Skin of body (tissue), 2 donors: ENCODE measurements around the gene AGPS. TPM values are rescaled to one million over a fixed set of nuclear protein-coding genes. Genes with fewer than 3 reads are reported as not detected.
A peak's percentile ranks its signal among the peaks of the same experiment; 100 is the strongest.

Experiments used
- DNase-seq: peaks from one replicate; lab custom pipeline; 2025; lab: John Stamatoyannopoulos, UW
- total RNA-seq: library from RNA; depleted of rRNA; stranded (reverse); fragments of >200 nt; gene quantifications from one replicate; pipeline ENCODE4 v1.2.3, GENCODE V29; 2014

AGPS gene
- total RNA-seq, 1 donor from 2014 or later = 29.6 TPM

DNA sequence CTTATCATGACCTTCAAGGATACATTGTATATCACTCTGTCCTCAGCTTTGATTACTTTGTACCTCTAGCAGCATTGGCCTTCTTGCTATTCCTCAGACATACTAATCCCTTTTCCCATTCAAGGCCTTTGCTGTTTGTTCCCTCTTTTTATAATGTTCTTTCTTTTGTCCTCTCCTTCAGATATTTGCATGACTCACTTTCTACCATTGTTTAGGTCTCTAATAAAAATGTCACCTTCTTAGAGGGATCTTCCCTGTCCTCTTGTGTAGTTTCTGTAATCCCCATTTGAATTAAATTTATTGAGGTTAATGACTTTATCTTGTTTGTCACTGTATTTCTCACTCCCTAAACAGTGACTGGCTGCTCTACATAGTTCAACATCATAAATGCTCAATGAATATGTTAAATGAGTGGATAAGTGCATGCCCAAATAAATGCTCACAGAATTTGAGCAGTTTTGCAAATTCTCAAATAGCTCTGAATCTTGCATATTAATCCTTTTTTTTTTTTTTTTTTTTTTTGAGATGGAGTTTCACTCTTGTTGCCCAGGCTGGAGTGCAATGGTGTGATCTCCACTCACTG, 135.9 kb downstream of the AGPS start:
- no peak for DNase-seq

DNA sequence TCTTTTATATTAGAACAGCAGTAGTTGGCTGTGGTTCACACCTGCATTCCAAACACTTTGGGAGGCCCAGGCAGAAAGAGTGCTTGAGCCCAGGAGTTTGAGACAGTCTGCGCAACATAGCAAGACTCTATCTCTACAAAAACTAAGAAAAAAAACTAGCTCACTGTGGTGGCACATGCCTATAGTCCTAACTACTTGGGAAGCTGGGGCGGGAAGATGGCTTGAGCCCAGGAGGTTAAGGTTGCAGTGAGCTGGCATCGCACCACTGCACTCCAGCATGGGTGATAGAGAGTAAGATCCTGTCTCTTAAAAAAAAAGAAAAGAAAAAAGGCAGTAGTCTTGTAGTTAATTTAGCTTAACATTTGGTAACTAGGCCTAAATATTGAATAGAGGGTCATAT, 136.6 kb downstream of the AGPS start:
- no peak for DNase-seq

DNA sequence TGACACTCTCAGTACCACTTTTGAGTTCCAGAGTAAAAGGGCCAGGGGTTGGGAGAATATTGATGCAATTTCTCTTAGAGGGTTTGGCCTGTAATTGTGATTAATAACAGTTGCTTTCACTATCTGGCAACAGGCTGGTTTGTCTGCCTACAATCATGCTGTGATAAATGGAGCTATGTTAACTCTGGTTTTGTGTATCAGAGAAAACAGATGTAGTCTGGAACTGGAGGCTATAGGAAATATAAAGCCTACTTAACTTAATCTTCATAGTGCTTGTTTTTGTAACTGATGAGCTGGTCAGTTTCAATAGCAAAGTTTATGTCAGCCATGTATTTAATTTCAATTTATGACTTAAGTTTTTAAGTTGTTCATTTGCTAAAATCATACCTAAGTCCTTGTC, 138.0 kb downstream of the AGPS start:
- no peak for DNase-seq

DNA sequence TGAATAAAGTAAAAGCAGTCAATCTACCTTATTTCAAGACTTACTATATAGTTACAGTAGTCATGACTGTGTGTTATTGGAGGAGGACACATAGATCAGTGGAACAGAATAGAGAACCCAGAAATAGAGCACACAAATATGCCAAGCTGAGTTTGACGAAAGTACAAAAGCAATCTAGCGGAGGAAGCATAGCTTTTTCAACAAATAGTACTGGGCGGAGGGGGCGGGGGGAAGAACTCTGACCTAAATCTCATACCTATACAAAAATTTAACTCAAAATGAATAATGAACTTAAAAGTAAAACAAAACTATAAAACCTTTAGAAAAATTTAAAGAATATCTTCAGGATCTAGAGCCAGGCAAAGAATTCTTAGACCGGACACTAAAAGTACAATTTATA, 139.1 kb downstream of the AGPS start:
- DNase-seq = no peak

DNA sequence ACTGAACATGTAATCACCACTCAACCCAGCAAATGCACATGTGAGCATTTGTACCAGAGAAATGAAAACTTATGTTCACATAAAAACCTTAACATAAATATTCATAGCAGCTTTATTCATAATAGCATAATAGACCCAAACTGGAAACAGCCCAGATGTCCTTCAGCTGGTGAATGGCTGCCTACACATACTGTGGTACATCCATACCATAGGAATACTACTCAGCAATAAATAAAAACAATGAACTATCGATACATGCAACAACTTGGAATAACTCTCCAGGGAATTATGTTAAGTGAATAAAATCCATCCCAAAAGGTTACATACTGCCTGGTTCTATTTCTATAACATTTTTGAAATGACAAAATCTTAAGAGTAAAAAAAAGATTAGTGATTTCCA, 140.0 kb downstream of the AGPS start:
- DNase-seq = no peak

DNA sequence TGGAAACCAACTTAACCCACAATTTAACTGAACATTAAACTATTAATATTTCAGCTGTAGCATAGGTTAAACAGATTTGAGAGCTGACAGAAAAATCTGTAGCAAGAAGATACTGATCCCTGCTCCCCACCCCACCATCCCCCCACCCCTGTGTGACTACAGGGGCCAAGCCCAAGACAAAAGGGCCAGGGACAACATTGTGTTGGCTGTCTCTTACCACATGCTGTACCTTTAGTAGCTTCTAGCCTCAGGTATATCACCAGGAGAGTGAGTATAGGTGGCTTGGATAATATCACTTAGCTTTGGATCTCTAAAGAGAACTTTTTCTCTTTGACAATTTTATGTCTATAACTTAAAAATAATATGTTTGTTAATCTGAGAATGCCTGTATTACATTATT, 140.7 kb downstream of the AGPS start:
- no peak for DNase-seq

DNA sequence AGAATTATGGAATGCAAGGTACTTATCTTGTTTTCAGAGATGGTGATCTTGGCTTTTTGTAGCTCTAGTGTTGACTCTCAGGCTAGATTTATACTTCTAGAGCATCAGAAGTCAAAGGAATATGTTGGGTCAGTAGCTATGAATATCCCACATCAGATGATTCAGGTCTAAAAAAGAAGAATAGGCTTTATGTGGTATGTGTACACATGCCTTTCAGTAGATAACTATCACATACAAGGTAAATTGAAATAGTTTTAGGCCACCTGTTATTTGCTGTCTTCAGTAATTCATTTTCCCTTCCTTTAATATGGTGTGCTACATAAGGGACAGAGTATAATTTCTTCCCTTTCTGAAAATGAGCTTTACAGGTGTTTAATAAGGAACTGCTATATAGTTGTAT, 142.4 kb downstream of the AGPS start:
- no peak for DNase-seq

DNA sequence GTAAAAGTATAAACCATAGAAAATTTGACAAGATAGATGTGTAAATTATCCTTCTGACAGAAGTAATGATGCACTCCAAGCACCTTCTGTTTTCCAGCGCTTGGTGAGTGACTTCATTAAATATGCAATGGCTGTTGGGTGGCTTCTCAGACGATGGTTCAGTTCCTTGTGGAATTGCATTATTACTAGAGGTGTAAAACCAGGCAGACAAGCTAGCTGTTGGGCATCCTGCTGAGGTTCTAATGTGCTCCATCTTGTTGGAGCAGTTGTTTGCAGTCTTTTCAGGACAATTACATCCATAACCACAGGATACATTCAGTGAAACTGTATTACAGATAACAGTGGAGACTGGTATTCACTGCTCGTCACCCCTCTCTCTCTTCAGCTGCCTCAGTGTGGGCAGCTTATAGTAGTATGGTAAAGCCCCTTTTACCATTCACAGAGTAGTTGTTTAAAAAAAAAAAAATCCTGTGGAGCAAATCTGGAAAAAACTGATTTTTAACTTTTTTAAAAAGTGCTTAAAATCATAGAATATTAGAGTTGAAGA, 143.5 kb downstream of the AGPS start:
- no peak for DNase-seq

DNA sequence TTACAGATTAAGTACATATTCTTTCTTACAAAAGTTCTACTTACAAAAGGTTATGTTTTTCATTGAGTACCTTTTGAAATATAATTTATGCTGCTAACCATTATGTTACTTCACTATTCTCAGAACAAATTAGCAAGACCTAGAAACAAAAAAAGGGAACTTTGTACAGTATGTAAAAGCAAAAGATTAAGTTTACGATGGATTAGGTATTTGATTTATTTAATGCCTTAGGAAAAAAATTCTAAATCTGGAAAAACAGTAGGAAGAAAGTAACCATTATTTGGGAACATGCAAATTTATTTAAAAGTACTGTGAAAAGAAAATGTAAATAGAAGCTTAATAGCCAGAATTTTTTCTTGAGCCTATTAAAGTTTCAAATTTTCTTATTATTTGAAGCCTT, 144.6 kb downstream of the AGPS start:
- no peak for DNase-seq

DNA sequence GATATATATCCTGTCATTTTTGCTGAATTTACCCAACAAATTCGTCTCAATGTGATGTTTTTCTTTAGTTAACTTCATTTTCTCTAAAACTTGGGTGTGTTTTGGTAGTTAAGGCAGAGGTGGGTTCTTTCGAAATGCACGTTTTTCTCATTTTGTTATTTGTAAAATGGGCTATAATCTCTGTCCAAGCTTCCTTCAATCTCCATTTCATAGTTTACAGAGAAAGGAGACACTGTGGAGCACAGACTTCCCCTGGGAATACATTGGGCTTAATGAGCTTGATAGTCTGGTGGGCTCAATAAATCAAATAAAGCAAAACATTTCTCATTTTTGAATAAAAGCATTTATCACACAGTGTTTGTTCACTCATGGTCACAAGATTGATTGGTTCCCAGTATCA, 145.1 kb downstream of the AGPS start:
- no peak for DNase-seq

DNA sequence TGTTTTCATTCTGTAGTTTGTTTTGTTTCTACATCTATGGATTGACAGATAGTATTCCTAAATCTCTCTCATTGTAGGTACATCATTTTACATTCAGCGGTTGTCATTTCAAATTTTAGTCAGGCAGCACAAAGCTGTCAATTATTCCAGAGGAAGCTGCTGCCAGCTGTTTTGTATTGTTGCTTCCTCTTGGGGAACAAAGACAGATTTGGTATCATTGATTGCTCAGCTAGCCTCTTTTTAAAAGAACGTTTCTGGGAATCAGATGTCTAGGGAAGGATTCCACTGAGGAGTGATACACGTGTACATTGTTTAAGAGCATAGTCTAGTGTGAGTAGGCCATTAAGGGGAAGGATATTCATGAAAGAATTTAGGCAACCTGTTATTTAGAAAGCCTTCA, 145.8 kb downstream of the AGPS start:
- DNase-seq = no peak

DNA sequence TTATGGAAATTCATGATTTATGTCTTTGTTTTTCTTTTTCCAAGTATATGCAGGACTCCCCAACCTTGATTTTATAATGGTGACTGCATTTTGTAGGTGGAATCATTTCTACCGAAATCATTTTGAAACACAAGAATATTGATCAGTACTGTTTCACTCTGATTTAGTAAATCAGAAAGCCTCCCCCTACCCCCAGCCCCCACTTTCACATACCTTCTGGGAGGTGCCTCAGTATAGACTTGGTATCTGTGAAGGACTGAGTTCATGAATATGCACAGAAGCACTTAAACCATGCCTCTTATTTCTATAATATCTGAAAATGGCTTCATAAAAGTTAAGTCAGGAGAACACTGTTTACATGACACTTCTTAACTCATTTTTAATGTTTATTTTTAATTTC, 147.7 kb downstream of the AGPS start:
- DNase-seq = no peak

DNA sequence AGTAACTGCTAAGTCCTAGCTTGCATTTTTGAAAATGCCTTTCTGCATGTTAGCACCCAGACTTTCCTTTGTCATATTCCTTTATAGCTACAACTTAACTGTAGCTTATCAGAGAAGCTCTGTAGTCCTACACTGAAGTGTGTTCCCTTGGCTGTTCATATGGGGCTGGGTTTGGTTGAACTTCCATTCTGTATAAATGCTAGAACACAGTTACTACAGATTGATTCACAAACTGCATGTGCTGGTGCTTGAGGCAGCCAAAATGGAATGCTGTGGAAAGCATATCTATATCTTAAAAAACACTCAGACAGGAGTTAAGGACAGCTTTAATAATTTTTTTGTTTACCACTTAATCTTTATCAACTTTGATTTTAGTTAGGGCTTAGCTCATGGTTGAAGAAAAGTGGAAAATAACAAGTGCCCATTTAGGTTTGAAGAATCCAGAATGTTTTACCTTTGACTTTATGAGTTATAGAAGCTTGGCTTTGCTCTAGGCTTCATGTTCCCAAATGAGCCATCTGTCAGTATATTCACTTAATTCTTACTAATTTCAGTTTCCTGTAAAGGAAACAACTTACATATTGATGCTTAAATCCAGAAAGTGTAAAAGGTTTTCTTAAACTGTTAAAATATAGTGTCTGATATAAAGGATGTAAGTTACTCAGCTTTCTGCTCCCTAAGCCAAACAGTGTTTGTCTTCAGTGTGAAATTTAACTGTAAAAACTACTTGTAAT, 148.9 kb downstream of the AGPS start:
- no peak for DNase-seq

DNA sequence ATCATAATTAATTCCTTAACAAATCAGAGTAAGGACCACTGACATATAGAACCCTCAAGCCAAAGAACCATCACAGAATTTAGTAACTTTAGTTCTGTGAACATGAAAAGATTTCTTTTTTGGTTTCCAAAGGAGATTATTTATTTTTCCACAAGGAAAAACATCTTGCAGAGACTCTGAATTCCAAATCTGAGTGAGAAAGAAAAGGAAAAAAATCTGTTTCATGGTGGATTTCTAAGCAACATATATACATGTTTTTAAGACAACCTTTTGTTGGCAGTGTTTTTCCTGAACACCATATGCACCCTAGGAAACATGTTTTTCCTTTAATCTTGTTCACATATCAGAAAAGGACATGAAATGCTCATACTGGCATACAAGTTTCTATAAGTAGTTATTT, 149.8 kb downstream of the AGPS start:
- no peak for DNase-seq

DNA sequence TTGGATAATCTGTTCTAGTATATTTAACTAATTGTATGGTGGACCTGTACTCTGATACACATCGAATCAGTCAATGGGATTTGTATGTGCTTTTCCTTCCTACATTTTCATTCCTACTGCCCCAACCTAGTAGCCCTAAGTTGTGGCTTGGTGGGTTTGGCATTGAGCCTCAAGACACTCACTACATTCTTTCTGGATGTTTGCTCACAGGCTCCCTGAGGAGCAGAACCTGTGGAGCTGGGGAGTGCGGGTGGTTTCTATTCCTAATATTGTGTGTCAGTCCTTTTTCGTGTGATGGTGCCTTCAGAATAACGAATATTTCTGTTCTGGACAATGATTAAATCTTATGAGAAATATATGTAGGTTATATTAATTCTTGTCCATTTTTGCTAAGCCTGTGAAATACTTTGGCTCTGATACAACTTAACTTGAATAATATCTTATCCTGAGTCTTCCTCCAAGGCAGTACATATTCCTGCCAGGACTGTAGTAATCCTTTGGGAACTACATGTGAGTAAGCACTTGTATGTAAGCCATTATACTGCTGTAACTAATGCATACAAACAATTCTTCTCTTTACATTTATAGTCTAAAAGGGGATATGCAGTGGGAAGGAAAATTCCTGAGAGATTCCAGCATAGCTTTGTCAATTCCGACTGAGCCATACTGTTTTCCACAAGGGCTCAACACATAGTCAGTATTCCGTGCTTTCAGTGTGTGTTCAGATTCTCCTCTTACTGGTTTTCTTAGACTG, 150.6 kb downstream of the AGPS start:
- peak; percentile 83 for DNase-seq

DNA sequence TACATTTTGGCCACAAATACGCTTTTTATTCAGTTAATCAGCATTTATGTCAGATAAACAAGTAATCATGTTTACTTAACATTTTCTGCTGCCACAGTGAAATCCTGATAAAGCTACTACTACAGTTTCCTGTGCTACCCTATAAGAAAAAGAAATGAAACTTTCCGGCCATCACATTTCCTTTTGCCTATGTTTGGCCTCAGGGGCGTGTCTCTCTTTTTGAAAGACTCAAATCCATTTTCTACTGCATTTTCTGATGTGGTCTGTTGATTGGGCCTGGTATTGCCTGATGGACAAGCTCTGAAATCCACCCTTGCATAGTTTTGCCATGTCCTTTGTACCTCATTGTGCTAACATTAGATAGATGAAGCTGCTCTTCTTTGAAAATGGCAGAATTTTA, 152.6 kb downstream of the AGPS start:
- no peak for DNase-seq

DNA sequence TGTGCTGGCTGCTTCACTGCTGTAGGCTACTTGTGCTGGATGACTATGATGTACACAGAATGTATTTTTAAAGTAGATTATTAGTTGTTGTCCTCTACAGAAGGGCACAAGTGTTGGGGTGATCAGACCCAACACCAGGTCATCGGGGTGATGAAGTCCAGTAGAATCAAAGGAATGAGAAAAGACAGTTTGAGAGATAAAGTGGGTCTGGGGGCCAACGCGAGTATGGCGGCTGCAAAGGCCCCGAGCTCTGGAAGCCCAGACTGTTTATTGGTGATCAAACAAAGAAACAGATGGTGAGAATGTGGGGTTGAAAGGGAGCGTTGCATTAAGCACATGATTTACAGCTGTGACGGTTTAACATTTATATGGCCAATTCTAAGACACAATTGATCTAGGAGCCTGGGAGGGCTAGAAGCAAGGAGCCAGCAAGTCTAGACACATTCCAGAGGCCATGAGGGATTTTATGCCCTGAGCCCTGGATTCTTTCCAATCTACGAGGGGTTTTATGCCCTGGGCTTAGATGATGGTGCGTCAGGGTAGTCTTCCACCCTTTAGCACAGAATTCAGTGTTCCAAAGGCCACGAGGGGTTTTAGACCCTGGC, 153.5 kb downstream of the AGPS start:
- no peak for DNase-seq

DNA sequence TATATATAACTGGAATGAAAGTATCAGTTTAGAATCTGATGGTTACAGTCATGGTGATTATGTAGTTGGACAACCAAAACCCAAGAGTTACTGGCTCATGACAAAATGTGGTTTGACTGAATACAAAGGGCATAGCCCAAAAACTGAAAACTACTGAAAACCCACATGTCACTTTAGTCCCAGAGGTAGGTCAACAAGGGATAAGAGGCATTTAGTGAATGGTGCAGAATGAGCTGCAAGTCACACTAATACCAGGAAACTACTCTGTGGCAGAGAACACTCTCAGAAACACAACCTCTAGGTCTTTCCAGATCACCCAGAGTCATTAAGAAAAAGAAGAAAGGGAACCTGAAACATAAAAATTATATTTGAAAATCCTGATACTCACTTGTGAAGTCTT, 154.5 kb downstream of the AGPS start:
- DNase-seq = no peak

DNA sequence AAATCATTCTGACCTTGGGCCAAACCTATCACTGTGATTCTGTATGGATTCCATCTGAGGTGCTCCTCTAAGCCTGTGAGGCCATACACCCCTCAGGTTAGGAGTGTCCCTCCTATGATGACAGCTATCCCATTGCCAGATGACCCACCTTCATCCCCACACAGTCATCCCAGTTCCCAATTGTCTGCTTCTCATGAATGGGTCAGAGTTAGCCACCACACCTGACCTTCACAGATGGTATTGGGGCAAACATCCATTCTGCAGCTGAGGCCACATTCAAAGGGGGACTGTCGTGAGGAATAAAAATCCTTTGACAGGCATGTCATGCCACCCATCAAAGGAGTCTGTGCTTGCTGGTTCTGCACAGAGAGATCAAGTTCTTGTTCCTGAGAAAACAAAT, 155.2 kb downstream of the AGPS start:
- no peak for DNase-seq

DNA sequence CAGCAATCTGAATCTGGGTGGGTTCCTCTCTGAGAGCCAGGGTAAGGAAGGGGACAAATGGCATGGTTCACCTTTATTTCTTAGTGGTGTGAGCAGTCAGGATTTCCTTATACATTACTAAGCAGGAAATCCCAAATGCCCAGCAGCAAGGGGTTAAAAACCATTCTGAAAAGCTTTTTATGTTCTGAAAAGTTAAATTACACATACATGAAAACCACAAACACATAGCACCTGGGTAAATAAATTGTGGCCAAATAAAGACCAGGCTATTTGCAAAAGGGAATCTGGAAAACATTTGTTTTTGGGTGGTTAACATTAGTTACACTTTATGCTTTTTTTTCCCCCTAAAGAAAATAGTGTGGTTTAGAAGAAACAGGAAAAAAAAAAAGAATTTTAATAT, 156.1 kb downstream of the AGPS start:
- DNase-seq = no peak

DNA sequence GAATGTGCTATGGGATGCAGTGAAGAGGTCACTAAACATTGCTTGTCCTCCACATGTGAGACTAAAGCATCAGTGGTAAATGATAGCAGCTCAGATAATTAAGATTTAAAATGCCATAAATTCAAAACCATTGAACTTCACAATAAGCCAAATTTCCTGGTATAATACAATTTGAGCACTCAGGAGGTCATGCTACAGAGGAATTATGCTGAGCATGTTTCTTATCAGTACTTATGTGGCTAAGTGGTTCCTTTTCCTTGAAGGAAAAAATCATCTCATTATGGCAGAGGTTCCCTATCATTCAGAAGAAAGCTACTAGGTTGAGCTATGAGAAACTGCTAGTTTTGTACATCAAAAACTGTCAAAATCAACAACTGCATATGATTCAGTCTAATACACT, 156.6 kb downstream of the AGPS start:
- DNase-seq = no peak
